Measurements from ENCODE around the gene EPHB3.

The EPHB3 gene

GRCh38 chr3:184616436-184616835, 54.9 kb downstream of the EPHB3 start:
- TF ChIP-seq, protein P1, sequence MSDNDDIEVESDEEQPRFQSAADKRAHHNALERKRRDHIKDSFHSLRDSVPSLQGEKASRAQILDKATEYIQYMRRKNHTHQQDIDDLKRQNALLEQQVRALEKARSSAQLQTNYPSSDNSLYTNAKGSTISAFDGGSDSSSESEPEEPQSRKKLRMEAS (IDR thresholded peaks at IDR 0.05), result no peak
- no peak for TF ChIP-seq YY1 (IDR thresholded peaks at IDR 0.05; ENCODE audit: low read depth)
- TF ChIP-seq, protein P2, sequence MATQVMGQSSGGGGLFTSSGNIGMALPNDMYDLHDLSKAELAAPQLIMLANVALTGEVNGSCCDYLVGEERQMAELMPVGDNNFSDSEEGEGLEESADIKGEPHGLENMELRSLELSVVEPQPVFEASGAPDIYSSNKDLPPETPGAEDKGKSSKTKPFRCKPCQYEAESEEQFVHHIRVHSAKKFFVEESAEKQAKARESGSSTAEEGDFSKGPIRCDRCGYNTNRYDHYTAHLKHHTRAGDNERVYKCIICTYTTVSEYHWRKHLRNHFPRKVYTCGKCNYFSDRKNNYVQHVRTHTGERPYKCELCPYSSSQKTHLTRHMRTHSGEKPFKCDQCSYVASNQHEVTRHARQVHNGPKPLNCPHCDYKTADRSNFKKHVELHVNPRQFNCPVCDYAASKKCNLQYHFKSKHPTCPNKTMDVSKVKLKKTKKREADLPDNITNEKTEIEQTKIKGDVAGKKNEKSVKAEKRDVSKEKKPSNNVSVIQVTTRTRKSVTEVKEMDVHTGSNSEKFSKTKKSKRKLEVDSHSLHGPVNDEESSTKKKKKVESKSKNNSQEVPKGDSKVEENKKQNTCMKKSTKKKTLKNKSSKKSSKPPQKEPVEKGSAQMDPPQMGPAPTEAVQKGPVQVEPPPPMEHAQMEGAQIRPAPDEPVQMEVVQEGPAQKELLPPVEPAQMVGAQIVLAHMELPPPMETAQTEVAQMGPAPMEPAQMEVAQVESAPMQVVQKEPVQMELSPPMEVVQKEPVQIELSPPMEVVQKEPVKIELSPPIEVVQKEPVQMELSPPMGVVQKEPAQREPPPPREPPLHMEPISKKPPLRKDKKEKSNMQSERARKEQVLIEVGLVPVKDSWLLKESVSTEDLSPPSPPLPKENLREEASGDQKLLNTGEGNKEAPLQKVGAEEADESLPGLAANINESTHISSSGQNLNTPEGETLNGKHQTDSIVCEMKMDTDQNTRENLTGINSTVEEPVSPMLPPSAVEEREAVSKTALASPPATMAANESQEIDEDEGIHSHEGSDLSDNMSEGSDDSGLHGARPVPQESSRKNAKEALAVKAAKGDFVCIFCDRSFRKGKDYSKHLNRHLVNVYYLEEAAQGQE (IDR thresholded peaks at IDR 0.05; ENCODE audit: low read depth), result no peak
- TF ChIP-seq EGR1 (IDR thresholded peaks at IDR 0.05), result no peak

DNA sequence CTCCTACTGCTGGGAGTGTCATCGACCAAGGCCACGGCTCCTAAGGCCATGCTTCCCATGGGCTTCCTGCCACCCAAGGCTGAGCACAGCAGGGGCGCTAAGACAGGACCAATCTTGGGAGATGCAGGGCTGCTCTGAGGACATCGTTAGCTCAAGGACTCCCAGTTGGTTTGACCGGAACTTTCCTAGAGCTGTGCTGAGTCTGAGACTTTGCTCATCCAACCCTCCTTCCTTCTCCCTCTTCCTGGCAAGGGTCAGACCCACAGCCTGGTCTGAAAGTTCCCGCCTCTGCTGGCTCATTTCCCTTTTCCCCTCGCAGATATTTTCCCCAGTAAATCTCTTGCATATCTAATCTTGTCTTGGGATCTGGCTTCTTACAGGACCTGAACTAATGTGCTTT, 57.2 kb downstream of the EPHB3 start:
- TF ChIP-seq CEBPB (IDR thresholded peaks at IDR 0.05) (no peak), EP300 (IDR thresholded peaks at IDR 0.05; ENCODE audit: borderline replicate concordance) (no peak), RAD21 (IDR thresholded peaks at IDR 0.05; ENCODE audit: low read depth) (no peak)

DNA sequence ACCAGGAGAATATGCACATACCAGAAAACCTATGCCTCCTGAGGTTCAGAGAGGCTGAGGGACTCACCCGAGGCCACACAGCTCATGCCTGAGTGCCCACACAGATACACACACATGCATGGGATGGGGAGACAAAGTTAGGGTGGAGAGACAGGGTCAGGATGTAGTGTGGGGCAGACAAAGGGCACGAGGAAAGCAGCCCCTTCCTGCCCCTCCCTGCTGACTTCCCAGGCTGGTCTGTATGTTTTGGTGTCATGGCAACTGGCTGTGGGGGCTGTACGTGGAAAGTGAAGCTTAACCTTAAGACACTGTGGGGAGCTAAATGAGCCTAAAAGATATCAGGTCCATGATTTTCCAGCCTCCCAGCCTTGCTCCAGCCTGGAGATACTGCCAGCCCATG, 57.8 kb downstream of the EPHB3 start:
- no peak for TF ChIP-seq NFIC (IDR thresholded peaks at IDR 0.05)
- TF ChIP-seq EGR1 (IDR thresholded peaks at IDR 0.05), result no peak
- no peak for TF ChIP-seq TEAD4 (IDR thresholded peaks at IDR 0.05)
- no peak for TF ChIP-seq YY1 (IDR thresholded peaks at IDR 0.05; ENCODE audit: low read depth)
- TF ChIP-seq, protein P1 (IDR thresholded peaks at IDR 0.05), result no peak
- no peak for TF ChIP-seq ZBTB7A (IDR thresholded peaks at IDR 0.05; ENCODE audit: low read depth)
- TF ChIP-seq TAF1 (IDR thresholded peaks at IDR 0.05; ENCODE audit: low read depth), result no peak
- TF ChIP-seq RAD21 (IDR thresholded peaks at IDR 0.05; ENCODE audit: low read depth), result no peak
- TF ChIP-seq, protein P2 (IDR thresholded peaks at IDR 0.05; ENCODE audit: low read depth), result no peak
- no peak for TF ChIP-seq USF1 (IDR thresholded peaks at IDR 0.05)
- TF ChIP-seq CEBPB (IDR thresholded peaks at IDR 0.05), result no peak
- TF ChIP-seq FOXM1 (IDR thresholded peaks at IDR 0.05; ENCODE audit: borderline replicate concordance, low read depth), result no peak
- TF ChIP-seq EP300 (IDR thresholded peaks at IDR 0.05; ENCODE audit: borderline replicate concordance), result no peak
- TF ChIP-seq CREB1 (IDR thresholded peaks at IDR 0.05; ENCODE audit: low read depth), result no peak
- TF ChIP-seq TCF12 (IDR thresholded peaks at IDR 0.05; ENCODE audit: low read depth), result no peak

DNA sequence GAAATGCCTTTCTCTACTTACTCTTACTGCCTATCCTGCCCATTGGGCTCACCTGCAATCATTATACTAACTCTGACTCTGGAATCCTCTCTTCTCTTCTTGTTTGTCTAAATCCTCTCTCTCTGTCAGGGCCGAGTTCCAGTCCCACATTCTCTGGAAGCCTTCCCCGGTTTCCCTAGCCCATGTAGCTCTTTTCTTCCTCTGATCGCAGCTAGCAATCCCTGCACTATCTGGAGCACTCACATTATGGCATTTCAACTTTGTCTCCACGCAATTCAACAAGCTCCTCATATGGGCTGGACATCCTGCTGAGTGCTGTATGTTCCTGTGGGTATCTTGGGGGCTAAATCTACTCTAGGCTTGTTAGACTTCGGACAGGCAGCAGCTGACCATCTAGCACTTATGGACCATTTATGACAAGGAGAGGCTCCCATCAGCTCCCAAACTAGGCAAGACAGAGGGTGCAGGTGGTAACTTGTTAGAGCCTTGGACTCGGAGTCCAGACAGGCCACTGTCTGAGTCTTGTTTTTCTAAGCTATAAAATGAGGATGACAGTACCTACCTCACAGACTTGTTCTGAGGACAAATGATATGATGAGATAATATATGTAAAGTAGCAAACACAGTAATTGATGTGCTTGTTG, 58.3 kb downstream of the EPHB3 start:
- TF ChIP-seq YY1 (IDR thresholded peaks at IDR 0.05; ENCODE audit: low read depth) (no peak), ZBTB7A (IDR thresholded peaks at IDR 0.05; ENCODE audit: low read depth) (no peak), CEBPB (IDR thresholded peaks at IDR 0.05) (no peak), USF1 (IDR thresholded peaks at IDR 0.05) (no peak), EGR1 (IDR thresholded peaks at IDR 0.05) (no peak), EP300 (IDR thresholded peaks at IDR 0.05; ENCODE audit: borderline replicate concordance) (no peak), NFIC (IDR thresholded peaks at IDR 0.05) (no peak), TCF12 (IDR thresholded peaks at IDR 0.05; ENCODE audit: low read depth) (no peak), RAD21 (IDR thresholded peaks at IDR 0.05; ENCODE audit: low read depth) (no peak), TAF1 (IDR thresholded peaks at IDR 0.05; ENCODE audit: low read depth) (no peak), CREB1 (IDR thresholded peaks at IDR 0.05; ENCODE audit: low read depth) (no peak), TEAD4 (IDR thresholded peaks at IDR 0.05) (no peak), FOXM1 (IDR thresholded peaks at IDR 0.05; ENCODE audit: borderline replicate concordance, low read depth) (no peak)
- TF ChIP-seq, protein P2 (IDR thresholded peaks at IDR 0.05; ENCODE audit: low read depth), result no peak
- TF ChIP-seq, protein P1 (IDR thresholded peaks at IDR 0.05), result no peak
